PC-9 (cell line): ENCODE measurements around the gene LRRC55.

ENCODE experiments used
- CTCF ChIP-seq: fragments of 200-600 bp; sonication (generic); conservative IDR thresholded peaks from 2 replicates; pipeline ENCODE4 v1.6.1; 2017; ENCODE audit warnings: mixed run types, antibody characterized with exemption, mild to moderate bottlenecking, moderate library complexity
- EZH2 ChIP-seq: fragments of 200-600 bp; sonication (generic); IDR thresholded peaks from 2 replicates; pipeline ENCODE4 v1.8.0; 2017; ENCODE audit warnings: antibody characterized with exemption, low read depth

DNA sequence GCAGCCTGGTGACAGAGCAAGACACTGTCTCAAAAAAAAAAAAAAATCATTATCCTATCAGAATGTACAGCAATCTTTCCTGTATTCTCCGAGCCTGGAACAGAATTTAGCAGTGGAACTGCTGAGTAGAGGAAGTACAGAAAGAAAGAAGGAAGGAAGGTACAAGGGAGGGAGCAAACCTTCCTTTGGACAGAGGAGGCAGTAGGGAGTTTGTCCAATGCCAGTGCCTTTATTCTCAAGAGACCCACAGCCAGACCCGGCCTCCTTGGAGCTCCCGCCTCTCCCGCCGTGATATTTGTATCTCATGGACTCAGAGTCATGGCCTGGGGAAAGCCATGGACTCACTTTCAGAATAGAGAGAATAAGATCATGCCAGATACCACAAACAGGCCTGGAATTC lies 37.7 kb upstream of the LRRC55 start:
- TF ChIP-seq CTCF (no peak), EZH2 (no peak)
